Hypothalamus (tissue), 51 donors: ENCODE measurements around the gene FBLN7.
A peak's percentile ranks its signal among the peaks of the same experiment; 100 is the strongest.
"Not testable (repeated sequence)": the region's sequence is repeated elsewhere in the genome, so short reads cannot be mapped to it uniquely, and the experiment has no call there.

Experiments used
- DNase-seq, 51 donors: peaks; one replicate each; lab custom pipeline; 2025; lab: John Stamatoyannopoulos, UW

FBLN7 gene

DNA sequence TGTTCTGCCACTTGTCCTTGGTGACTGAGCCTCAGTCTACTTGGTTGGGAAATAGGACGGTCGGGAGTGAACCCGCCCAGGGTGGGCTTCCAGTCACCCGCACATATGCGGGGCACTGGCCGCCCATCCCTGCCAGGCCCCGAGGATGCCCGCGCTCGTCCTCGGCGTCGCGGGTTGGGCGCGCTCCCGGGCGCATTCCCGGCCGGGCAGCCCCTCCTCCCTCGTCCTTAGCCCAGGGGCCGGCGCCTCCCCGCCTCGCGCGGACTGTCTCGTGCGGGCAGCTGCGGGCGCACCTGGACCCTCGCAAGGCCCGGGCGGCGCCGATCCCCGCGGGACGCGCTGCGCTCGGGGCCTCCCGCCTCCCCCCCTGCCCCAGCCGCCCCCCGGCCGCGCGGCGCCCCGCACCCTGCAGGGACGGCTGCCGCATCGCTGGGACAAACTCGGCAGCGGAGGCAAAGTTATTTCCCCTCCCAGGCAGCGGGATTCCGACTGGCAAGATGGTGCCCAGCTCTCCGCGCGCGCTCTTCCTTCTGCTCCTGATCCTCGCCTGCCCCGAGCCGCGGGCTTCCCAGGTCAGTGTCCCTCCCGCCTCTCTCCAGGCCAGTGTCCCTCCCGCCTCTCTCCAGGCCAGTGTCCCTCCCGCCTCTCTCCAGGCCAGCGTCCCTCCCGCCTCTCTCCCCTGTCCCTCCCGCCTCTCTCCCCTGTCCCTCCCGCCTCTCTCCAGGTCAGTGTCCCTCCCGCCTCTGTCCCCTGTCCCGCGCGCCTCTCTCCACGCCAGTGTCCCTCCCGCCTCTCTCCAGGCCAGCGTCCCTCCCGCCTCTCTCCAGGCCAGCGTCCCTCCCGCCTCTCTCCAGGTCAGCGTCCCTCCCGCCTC is at the start of gene FBLN7:
Gene FBLN7 (plus strand): TSS at position 227 of the 874 bp plus-strand sequence. CDS start 271 bp downstream, at position 498.
- peak in 1 of 51 donors; percentile 20 for DNase-seq

- DNase-seq: no peak
Observed at GRCh38 chr2:112089375-112089774, 48.8 kb upstream of the FBLN7 start.

DNA sequence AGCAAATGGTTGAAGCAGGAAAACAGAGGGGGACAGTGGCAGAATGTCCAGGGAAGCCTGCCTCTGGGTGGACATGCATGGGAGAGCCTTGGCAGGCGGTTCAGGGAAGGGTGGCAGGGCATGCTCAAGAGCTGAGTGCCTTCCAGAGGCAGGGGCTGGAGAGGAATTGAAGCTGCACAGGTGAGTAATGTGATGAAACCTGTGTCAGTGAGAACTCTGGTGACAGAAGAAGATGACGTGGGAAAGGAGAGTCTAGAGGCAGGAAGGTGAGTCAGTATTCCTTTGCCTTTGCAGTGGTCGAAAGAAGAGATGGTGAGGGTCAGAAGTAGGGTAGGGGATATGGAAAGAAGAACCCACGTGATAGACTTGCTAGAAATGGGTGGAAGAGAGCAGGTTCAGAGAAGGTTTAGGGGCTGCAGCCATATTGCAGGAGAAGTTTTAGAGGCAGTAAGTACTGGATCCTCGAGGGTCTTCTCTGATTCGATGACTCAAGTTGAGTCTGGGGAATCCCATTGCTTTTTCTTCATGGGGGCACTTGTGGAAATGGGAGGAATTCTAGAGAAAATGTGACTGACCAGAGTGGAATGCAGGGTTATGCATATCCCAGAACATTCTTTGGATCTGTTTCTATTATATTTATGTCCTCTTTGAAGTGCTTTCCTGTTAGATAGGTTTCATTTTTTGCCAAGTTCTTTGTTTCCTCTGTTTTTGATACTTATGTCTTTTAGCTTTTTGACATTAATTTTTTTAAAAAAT is 45.7 kb upstream of the FBLN7 start:
- DNase-seq: no peak

DNA sequence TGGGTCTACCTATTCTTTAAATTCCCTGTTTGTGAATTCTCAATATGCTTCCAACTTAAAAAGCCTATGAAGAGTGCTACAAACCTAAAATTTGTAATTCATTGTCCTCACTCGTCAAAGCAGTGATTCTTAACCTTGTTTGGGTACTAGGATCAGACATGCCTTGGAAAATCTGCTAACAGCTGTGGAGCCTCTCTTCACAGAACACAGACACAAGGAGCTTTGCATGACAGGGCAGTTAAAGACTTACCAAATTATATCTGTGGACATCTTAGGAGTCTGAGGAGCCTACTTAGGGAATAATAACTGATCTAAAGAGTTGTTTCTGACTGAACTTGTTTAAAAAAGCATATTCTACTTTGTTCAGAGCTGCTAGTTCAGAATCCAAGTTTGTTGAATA is 45.0 kb upstream of the FBLN7 start:
- no peak for DNase-seq

- no peak for DNase-seq
Observed at GRCh38 chr2:112095681-112096080, 42.5 kb upstream of the FBLN7 start.

GRCh38 chr2:112096098-112096497 is 42.1 kb upstream of the FBLN7 start:
- no peak for DNase-seq

DNA sequence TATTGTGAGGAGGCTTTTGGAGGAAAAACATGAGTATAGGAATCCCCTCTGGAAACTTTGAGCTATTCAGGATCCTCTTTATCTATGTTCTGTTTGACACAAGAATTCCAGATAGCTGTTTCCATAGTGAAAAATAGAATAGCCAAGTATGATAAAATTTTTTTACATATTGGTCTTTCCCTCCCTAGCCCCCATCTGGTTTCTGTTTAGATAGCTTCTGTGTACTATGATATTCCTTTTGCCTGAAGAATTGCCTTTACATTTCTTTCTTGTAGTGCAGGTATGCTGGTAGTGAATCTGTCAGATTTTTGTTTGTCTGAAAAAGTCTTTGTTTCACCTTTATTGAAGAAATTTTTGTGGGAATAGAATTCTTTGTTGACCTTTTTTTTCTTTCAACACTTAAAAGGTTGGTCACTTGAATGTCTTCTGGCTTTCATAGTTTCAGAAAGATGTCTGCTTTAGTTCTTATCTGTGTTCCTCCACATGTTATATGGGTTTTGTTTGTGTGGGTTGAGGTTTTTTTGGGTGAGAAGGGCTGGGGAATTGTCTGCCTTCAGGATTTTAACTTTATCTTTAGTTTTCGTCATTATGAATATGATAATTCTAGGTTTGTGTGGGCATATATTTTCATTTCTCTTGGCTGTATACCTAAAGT is 29.9 kb upstream of the FBLN7 start:
- DNase-seq: no peak

DNA sequence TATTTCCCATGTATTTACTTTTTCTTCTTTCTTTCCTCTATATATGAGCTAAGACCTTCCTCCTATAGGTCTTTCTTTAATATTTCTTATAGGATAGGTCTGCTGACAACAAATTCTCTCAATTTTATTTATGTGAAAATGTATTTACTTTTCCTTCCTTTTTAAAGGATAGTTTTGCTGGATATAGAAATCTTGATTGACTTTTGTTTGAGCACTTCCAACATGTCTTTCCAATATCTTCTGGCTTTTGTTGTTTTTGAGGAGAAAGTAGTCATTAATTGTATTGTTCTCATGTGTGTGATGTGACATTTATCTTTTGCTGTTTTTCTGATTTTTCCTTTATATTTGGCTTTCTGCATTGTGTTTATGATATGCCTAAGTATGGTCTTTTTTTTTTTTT is 28.9 kb upstream of the FBLN7 start:
- no peak for DNase-seq

DNA sequence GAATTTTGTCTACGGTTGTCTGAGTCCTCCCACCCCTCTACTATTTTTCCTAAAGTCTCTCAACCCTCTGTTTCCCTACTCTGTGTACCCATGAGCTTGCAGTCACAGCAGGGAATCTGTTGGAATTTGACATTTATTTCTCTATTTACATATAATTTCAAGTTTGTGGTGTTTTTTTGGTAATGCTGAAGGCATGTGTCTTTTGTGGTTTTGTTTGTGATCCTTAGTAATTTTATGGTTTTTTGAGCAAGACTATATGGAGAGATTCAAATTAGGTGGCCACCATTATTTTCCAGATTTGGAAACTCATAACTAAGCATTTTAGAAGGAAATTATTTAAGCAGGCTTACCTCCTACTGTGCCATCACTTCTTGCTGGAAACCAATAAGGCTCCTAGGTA is 27.2 kb upstream of the FBLN7 start:
- DNase-seq: no peak

DNA sequence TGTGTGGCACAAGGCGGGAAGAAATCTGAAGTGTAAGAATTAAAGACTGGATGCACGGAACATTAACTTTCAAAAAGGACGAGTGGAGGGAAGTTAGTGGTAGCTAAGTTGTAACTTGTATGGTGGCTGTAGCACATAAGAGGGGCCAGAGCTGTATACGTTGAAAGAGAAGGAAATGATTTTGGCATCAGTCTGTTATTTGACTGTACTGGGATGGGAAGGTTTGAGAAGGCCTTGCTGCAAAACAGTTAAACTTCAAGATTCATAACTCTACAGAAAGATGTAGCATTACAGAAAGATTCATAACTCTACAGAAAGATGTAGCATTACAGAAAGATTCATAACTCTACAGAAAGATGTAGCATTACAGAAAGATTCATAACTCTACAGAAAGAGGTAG is 24.8 kb upstream of the FBLN7 start:
- DNase-seq: not testable (repeated sequence)

- DNase-seq: no peak
Observed at GRCh38 chr2:112118148-112118547, 20.0 kb upstream of the FBLN7 start.

GRCh38 chr2:112121682-112122254 is 16.4 kb upstream of the FBLN7 start:
- peak in 6 of 51 donors; percentile 2 to 31 (median 12) for DNase-seq

- no peak for DNase-seq
Observed at GRCh38 chr2:112129060-112129459, 9.1 kb upstream of the FBLN7 start.

DNA sequence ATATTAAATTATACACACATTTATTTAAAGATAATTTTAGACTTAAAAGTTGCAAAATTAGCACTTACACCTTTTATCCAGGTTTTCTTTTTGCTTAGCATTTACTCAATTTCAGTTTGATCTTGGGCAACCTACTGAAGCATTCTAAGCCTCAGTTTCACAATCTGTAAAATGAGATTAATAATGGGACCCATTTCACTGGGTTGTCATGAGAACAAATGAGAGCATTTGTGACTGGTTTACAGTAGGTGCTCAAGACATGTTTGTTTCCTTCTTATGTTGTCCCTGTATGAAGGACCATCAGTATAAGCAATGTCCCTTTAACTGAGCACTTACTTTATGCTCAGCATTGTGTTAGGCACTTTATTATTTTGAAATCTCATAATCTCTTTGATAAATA is 4.8 kb upstream of the FBLN7 start:
- DNase-seq: no peak

DNA sequence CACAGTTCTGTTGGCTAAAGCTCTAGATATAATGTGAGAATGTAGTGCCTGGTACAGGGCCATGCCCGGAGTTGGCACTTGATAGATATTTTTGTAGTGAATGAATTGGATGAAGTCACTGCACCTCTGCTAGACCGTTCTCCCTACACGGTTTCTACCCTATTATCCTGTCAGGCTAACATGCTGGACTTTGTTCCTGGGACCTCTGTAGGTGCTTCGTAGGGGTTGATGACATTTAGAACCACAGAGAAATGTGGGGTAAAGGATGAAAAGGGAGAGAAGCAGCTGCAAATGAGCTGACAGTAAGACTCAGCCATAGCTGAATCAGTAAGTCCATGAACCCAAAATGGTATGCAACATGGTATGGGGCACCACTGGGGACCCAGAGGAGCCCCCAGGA is 4.1 kb upstream of the FBLN7 start:
- no peak for DNase-seq

DNA sequence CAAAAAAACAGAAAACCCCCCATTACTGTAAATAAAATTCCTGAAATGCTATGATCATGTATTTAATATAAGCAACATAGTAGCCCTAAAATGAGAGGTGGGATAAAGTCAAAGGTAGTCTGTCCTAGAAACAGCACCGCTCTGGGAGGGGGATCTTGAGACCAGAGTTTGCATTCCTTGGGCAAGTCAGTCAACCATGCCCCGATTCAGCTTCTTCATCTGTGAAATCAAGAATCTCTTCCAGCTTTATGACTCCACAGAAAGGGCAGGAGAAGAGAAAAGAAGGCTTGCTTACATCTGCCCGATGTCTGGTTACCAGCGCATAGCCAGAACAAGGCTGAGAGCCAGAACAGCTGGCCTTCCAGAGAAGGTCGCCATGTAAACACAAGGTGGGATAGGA is 2.1 kb upstream of the FBLN7 start:
- DNase-seq: no peak

DNA sequence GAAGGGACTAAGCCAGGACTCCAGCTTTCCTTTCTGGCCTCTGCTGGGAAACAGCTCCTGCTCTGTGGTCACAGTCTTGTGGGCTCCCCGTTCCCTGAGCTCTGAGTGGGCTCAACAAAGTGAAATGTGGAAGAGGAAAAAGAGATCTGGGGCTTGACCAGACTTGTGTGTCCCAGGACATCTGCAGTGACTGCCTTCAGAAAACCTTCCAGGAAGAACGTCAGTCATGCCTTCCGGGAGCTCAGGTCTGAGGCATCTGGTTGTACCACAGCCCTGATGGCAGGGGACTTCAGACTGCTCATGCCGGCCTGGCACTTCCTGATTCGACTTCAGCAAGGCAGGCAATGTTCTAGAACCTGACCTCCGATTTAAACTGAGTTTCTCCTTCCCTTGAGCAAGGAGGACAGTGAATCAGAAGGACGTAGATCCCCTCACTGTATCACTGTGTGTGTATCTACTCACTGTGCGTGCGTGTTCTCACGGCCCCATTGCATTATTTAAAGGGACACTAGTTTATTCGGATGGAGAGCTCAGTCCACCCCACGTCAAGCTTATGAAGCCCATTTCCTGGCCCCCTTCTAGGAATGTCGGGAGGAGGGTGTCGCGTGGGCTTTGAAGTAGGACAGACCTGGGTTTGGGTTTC is 548 bp upstream of the FBLN7 start:
- no peak for DNase-seq

DNA sequence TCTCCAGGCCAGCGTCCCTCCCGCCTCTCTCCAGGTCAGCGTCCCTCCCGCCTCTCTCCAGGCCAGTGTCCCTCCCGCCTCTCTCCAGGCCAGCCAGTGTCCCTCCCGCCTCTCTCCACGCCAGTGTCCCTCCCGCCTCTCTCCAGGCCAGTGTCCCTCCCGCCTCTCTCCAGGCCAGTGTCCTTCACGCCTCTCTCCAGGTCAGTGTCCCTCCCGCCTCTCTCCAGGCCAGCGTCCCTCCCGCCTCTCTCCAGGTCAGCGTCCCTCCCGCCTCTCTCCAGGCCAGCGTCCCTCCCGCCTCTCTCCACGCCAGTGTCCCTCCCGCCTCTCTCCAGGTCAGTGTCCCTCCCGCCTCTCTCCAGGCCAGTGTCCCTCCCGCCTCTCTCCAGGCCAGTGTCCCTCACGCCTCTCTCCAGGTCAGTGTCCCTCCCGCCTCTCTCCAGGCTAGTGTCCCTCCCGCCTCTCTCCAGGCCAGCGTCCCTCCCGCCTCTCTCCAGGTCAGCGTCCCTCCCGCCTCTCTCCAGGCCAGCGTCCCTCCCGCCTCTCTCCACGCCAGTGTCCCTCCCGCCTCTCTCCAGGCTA is 939 bp downstream of the FBLN7 start:
- DNase-seq: not testable (repeated sequence)

DNA sequence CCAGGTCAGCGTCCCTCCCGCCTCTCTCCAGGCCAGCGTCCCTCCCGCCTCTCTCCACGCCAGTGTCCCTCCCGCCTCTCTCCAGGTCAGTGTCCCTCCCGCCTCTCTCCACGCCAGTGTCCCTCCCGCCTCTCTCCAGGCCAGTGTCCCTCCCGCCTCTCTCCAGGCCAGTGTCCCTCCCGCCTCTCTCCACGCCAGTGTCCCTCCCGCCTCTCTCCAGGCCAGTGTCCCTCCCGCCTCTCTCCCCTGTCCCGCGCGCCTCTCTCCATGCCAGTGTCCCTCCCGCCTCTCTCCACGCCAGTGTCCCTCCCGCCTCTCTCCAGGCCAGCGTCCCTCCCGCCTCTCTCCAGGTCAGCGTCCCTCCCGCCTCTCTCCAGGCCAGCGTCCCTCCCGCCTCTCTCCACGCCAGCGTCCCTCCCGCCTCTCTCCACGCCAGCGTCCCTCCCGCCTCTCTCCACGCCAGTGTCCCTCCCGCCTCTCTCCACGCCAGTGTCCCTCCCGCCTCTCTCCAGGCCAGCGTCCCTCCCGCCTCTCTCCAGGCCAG is 1.5 kb downstream of the FBLN7 start:
- not testable (repeated sequence) for DNase-seq
